Superior temporal gyrus (tissue), 1 donor: Measurements from ENCODE around the gene NR1I3.
"Not testable (repeated sequence)": the region's sequence is repeated elsewhere in the genome, so short reads cannot be mapped to it uniquely, and the experiment has no call there.

Experiments
- DNase-seq: peaks from one replicate; pipeline ENCODE4 v3.0.0-alpha.2; 2016; ENCODE audit errors: extremely low spot score

The NR1I3 gene

DNA sequence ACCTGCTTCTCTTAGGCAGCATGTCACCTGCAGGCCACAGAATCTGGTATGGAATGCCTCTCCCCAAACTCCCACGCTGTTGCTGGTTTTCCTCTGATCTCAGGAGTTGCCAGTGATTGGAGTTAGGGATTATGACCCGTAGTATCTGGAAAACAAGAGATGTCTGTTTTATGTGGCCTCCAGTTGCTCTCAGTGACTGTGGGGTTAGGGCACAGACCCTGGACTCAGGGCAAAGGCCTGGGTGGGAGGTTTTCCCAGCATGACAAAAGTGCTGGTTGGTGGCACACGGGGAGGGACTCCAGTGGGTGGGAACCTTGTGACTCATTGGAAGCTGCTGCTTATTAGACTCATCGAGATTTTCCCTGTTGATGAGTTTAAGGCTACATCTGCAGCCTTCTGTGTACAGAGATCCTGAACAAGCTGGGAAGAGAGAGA lies at the start of gene NR1I3:
NR1I3 (minus strand) TSS at position 165 of the 435 bp plus-strand sequence. CDS start 1,638 bp downstream, outside the sequence.
- no peak for DNase-seq

- no peak for DNase-seq
Measured at GRCh38 chr1:161287482-161288054, 49.6 kb upstream of the NR1I3 start.

GRCh38 chr1:161285521-161285920 lies 47.5 kb upstream of the NR1I3 start:
- DNase-seq: no peak

DNA sequence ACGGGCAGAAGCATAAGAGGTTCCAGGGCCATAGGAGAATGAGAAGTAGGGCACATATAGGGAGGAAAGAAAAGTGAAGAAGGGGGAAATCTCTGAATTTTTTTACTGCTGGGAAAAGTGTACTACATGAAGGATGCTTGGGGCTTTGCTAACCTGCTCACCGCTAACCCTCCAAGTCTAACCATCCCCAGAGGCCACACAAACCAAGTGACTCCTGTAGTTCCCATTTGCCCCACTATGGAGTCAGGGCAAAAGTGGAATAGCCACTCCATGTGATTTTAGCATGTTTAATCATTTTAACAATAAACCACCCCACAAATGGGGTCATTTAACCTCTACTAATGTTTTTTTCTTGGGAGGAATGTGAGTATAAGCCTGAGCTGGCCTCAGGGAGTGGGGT lies 47.1 kb upstream of the NR1I3 start:
- no peak for DNase-seq

- DNase-seq: no peak
Measured at GRCh38 chr1:161282991-161283390, 45.0 kb upstream of the NR1I3 start.

- no peak for DNase-seq
Measured at GRCh38 chr1:161274874-161275273, 36.9 kb upstream of the NR1I3 start.

DNA sequence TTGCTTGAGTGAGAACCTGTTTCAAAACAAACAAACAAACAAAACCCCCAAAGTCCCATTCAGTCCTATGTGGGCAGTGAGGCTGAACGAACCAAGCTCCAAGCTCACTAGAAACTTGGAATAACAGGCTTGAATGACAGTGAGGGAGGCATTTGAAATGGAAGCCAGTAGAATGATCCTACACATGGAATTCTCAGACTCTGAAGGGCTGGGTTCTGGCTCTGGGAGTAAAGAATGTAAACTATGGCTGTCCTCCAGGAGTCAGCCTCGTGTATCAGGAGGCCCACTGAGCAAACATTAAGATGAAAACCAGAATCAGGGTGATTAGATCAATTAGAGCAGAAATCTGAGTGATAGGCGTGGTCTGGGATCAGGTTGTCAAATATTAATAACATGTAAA lies 35.4 kb upstream of the NR1I3 start:
- DNase-seq: no peak

DNA sequence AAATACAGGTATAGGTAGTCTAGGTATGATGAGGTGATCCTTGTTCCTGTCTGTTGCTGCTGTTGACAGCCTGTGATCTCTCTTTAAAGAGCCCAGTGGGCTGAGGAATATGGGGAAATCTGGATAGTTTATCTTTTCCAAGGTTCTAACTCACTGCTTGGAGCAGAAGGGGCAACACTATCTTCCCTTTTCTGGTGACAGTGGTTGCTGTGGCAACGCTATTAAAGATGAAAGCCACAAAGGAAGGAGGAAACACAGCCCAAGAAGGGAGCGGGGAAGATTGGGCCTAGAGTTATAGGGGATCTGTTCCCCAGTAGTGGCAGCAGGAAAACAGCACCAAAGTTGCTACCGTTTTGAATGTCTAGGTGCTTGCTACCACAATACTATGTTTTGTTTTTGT lies 29.3 kb upstream of the NR1I3 start:
- no peak for DNase-seq

DNA sequence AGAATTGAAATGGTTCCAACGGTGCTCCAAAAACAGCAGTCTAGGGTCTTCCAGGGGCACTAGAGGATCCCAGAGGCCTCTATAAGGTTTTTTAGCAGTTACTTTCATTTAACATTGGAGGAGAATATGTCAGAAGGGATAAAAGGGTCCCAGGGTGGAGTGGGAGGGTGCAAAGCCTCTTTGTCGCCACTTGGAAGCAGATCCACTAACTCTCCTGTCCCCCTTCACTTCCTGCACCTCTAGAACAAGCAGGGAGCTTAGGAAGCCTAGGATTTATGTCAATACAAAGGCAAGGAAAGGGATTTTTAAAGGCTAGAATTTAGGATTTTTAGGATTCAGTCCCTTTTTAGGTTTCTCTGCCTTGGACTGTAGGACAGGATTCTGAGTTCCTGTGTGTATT lies 28.8 kb upstream of the NR1I3 start:
- DNase-seq: no peak

- no peak for DNase-seq
Measured at GRCh38 chr1:161266202-161266601, 28.2 kb upstream of the NR1I3 start.

DNA sequence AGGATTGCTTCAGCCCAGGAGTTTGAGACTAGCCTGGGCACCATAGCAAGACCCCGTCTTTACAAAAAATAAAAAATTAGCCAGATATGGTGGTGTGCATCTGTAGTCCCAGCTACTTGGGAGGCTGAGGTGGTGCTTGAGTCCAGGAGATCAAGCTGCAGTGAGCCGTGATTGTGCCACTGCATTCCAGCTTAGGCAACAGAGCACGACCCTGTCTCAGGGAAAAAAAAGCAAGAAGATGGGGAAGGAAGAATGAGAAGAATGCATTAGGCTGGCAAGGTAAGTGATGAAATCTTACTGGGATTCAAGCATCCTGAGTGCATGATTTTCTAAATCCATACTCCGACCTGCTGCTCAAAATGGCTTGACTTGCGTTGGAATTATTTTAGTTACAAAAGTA lies 27.3 kb upstream of the NR1I3 start:
- DNase-seq: no peak

GRCh38 chr1:161261261-161262235 lies 23.5 kb upstream of the NR1I3 start:
- no peak for DNase-seq

DNA sequence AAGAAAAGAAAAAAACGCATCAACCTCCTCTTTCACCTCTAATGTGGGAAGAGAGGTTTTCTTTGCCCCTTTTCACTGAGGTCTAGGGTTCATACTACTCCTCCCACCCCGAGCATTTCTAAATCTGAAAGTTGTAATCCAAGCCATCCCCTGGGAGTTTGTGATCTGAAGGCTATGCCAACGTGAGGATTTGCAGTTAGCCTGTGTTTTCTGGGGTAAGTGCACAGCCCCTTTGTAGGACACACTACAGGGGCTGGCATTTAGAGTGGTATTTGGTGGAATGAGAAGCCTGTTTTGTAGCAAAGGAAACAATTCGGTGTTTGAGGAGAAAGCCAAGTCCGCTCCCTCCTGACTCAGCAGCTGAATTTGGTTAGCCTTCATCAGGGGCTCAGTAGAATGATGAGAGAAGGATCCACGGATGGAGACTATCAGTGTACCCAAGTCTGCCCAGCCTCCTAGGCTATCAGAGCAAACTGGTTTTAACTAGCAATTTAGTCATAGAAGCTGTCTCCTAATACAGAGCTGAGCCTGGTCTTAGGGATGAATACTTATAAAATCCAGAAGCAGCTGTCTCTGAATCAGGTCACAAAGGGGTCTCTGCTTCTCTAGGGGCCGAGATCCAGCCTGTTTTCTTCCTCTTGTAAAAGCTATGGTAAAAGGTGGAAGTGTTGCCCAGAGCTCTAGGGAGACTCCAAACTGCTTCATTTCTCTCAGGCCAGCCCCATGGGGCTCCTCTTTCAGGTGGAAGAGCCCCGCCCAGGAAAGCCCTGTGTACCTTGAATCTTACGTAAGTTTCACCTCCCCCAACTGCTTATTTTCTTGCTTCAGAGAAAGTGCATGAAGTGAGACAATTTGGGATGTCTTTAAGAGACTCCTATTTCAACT lies 22.6 kb upstream of the NR1I3 start:
- DNase-seq: no peak

DNA sequence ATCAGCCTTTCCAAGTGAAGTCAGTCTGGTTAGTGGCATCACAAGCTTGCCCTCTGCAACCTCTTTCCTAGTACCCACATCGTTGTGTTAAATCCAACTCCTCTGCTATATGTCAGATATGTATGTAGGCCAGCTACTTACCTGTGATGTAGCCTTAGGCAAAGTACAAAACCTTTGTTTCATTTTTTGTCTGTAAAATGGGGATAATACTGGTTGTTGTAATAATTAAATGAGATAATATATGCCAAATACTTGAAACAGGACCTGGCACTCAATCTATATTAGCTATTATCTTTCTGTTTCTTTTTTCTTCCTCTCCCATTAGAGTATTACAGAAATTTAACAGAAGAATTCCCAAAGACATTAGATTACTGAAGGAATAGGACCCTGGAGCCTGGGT lies 21.8 kb upstream of the NR1I3 start:
- DNase-seq: no peak

DNA sequence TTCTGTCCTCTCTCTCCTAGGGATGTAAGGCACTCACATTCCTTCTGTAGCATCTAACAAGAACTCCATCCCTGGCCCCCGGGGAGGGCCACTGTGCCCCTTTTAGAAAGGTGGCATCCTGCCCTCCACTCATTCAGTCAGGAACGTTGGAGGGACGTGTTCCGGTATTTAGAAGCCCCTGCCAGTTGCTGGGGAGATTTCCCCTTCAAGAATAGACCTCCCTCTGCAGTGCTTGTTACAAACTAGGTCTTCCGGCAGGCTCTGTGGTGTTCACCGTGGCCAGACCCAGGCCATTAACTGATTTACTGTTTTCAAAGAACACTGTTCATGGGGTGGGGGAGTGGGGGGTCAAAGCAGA lies 21.3 kb upstream of the NR1I3 start:
- DNase-seq: no peak

GRCh38 chr1:161258439-161259344 lies 20.7 kb upstream of the NR1I3 start, which contains the start of gene PCP4L1:
TSS of gene PCP4L1 (plus strand) at chr1:161258745. CDS start at chr1:161258975, 230 bp downstream.
- DNase-seq: peak; percentile 61

GRCh38 chr1:161257109-161257508 lies 19.1 kb upstream of the NR1I3 start:
- DNase-seq: not testable (repeated sequence)

DNA sequence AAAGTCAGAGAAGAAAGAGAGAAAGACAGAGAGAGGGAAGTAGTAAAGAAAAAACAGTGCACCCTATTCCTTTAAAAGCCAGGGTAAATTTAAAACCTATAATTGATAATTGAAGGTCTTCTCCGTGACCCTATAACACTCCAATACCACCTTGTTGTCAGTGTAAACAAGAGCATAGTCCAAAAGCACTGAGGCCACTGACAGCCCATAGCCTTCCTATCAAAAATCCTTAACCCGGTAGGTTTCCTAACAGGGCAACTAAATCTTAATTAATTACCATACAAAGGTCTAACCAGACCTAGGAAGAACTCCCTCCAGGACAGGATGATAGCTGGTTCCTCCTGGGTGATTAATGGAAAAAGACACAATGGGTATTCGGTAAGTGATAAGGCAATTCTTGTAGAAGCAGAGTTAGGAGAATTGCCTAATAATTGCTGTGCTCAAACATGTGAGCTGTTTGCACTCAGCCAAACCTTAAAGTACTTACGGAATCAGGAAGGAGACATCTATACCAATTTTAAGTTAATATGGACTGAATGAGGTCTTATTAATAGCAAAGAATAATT lies 18.0 kb upstream of the NR1I3 start:
- DNase-seq: not testable (repeated sequence)

DNA sequence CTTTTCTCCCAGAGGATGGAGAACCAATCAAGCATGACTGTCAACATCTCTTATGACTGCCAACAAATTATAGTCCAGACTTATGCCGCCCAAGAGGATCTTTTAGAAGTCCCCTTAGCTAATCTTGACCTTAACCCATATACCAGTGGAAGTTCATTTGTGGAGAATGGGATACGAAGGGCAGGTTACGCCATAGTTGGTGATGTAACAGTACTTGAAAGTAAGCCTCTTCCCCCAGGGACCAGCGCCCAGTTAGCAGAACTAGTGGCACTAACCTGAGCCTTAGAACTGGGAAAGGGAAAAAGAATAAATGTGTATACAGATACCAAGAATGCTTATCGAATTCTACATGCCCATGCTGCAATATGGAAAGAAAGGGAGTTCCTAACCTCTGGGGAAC lies 17.3 kb upstream of the NR1I3 start:
- not testable (repeated sequence) for DNase-seq

DNA sequence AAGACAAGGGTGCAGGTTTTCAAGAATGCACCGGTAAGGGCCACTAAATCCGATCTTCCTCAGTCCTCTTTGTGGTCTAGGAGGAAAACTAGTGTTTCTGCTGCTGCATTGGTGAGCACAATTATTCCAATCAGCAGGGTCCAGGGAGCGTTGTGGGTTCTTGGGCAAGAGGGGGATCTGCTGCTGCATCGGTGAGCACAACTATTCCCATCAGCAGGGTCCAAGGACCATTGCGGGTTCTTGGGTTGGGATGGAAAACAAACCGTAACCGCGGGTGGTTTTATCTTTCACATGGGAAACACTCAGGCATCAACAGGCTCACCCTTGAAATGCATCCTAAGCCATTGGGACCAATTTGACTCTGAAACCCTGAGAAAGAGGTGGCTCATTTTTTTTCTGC lies 13.6 kb upstream of the NR1I3 start:
- DNase-seq: no peak

- no peak for DNase-seq
Measured at GRCh38 chr1:161250829-161251228, 12.8 kb upstream of the NR1I3 start.
